GM18870 (cell line): Measurements from ENCODE around the gene GNAI2.
"Not testable (repeated sequence)": the region's sequence is repeated elsewhere in the genome, so short reads cannot be mapped to it uniquely, and the experiment has no call there.

Source experiments
- ATAC-seq: cut with Tn5 transposase; IDR thresholded peaks from one replicate; pipeline ENCODE4 v1.9.1; 2021; ENCODE audit warnings: moderate library complexity; ENCODE audit not compliant: unreplicated experiment

The GNAI2 gene

GRCh38 chr3:50275141-50275995, 39.4 kb downstream of the GNAI2 start:
- ATAC-seq = no peak

- ATAC-seq = no peak
Observed at GRCh38 chr3:50275996-50276761, 40.2 kb downstream of the GNAI2 start.

DNA sequence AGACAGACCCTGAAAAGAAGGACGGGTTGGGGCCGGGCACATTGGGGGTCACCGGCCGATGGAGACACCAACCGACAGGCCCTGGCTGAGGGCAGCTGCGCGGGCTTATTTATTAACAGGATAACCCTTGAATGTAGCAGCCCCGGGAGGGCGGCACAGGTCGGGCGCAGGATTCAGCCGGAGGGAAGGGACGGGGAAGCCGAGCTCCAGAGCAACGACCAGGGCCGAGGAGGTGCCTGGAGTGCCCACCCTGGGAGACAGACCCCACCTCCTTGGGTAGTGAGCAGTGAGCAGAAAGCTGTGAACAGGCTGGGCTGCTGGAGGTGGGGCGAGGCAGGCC, 40.7 kb downstream of the GNAI2 start:
- no peak for ATAC-seq

DNA sequence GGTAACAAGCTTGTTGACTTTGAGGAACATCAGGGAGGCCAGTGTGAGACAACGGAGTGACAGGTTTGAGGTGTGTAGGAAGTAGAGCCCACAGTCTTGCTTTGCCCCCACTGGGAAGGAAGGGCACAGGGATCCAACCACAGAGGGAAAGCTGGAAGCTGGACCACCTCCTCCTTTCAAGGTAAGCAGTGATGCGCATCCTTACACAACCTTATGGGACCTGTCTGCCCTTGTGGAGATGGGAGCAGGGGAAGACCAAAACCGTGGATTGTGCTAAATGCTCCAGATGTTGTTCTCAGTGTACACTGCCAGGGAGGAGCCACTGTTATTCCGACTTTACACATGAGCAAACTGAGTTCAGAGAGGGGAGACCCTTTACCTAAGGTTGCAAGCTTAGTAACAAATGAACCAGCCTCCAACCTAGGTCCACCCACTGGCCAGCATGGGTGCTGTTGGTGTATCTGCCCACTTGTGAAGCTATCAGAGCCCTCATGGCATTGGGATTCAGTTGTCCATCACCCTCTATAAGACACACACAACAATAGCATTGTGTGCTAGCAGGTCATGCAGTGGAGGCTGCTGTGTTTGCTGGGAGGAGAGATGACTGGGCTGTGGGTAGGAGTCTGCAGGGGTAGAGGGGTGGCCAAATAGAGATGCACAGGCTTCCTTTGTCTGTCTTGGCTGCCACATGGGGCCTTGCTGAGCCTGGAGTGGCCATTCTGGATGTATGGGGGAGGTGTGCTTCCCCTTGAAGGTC, 42.3 kb downstream of the GNAI2 start:
- ATAC-seq = no peak

DNA sequence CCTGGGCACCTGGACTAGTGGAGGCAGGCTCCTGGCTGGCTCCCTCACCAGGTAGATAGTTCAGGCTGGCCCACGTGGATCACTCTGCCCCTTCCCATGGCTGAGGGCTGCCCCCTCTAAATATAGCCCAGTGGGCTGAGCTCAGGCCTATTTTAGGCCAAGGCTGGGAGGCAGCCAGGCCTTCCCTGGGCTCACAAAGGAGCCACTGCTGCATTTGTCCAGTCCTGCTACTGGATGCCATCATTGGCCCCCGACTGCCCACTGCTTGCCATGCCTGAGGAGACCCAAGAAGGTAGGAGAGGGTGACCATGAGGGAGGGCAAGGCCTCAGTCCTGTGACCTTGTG, 42.8 kb downstream of the GNAI2 start, which contains the start of gene LSMEM2:
LSMEM2 (plus strand) TSS at position 208 of the 345 bp plus-strand sequence; CDS start at position 235, 27 bp downstream.
- no peak for ATAC-seq

DNA sequence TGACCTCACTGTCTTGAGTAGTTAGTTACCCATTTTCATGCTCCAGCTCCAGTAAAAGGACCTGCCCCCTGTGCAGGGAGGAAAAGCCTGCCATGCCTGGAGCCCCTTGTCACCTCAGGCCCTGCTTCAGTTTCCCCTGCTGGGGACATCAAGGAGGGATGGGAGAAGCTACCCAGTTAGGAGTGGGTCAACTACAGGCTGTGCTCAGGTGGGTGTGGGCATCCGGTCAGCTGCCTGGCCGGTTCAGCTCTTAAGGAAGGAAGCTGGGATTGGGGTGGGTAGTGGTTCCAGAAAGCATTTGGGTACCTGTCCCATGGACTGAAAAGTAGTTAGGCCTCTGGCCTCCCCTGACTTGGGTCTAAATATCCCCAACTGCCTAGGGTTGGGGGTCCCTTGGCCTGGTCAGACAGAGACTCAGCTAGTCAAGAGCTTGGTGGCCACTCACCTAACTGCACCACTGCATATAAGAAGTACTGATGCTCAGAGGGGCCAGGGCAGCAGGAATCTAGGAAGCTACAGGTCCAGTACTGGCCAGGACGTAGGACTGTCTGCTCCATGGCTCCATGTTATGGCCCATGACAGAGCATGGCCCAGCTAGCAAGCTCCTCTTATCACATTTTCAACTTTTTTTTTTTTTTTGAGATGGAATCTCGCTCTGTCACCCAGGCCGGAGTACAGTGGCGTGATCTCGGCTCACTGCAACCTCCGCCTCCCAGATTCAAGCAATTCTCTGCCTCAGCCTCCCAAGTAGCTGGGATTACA, 43.4 kb downstream of the GNAI2 start:
- no peak for ATAC-seq

GRCh38 chr3:50284121-50284520, 48.1 kb downstream of the GNAI2 start:
- ATAC-seq = not testable (repeated sequence)

- no peak for ATAC-seq
Observed at GRCh38 chr3:50286322-50287227, 50.6 kb downstream of the GNAI2 start.

DNA sequence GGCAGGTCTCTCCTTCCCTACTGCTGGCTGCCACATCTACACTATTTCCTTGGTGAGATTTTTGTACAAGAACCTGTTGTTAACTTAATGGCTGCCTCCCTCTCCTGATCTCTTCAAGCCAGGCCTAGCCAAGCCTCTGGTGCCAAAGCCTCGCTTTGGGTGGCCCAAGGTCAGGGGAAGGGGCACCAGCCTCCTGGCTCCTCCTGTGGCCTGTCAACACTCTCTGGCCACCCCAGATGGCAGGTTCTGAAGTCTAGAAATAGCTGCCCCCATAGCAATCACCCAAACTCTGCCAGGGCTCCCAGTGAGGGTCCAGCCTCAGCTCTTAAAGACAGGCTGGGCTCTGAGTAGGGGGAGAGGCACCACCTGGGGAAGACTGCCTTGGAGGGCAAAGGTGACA, 51.3 kb downstream of the GNAI2 start:
- ATAC-seq = no peak

- no peak for ATAC-seq
Observed at GRCh38 chr3:50288387-50289007, 52.5 kb downstream of the GNAI2 start.

GRCh38 chr3:50289130-50289529, 53.1 kb downstream of the GNAI2 start:
- no peak for ATAC-seq

- ATAC-seq = no peak
Observed at GRCh38 chr3:50290161-50290641, 54.2 kb downstream of the GNAI2 start.

DNA sequence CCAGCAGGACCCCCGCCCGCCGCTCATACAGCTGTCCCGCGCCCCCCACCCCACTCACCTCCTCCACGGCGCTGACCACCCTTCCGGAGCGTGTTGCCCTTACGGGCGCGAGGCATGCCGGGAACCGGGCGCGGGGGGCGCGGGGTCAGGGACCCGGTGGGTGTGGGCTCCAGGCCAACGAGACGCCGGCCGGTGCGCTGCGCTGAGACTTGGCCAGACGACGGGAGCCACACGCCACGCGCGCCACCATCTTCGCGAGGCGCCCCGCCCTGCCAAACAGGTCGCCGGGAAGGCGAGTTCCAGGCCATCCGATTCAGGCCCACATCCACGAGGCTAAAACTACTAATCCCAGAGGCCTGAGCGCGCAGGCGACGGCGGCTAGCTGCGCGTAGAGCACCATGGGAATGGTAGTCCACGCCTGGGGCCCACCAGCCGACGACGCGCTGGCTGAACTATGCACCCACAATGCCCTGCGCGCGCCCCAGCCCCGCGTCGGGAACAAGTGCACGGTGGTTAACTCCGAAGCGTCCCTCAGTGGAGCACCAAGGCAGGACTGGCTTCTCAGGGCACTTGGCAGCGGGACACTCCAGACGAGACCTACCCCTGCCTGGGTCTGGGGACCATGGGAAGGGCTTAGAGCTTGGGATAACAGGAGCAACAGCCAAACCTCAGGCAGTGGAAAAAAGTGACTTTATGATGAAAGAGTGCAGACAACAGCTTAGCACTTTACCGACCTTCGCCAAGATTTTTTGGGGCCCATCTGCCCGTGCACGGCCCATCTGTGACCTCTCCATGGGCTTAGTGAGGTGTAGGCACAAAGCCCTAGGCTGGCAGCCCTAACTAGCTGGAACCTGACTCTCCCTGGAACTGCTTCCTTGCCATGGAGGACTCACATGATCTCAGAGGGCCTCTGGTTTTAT, 56.4 kb downstream of the GNAI2 start, which contains the start of gene IFRD2:
IFRD2 (minus strand) TSS at position 271 of the 920 bp plus-strand sequence; CDS start at position 116, 155 bp downstream.
- ATAC-seq = peak; percentile 93

GRCh38 chr3:50293079-50293801, 57.2 kb downstream of the GNAI2 start:
- no peak for ATAC-seq

- ATAC-seq = no peak
Observed at GRCh38 chr3:50294089-50294488, 58.1 kb downstream of the GNAI2 start.

DNA sequence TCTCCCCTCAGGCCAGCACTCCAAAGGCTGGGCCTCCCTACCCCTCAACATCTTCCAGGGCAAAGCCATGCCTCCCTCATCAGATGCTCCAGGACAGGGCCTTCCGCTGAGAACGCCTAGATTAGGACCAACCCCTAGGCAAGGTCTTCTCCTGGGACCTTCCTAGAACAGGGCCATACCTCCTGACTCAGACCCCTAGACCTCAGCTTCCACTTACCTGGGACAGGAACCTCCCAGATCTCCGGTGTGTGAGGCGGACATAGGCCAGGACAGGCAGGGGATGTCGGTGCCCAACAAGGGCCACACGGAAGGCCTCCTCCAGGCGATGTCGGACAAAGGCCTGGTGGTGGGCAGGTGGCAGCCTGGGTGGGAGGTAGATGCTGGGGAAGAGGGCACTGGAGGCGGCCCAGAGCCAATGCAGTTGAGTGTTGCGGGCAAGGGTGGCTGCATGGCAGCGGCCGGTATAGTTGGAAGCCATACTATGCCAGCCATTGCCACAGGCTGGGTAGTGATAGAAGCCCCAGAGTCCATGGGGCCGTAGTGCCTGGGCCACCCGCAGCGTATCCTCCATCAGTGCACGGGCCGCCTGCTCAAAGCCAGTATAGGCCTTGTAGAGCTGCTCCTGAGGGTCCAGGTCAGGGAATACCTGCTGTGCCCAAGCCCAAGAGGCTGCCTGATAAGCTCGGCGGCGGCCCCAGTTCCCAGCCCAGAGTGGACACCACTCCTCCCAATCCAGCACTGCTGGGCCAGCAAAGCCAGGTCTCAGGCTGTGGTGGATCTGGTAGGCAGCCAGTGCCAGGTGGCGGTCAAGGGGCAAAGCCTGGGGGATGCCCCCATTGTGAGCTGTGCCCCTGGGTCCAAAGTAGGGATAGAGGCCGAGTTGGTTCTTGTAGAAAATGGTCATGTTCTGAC, 58.7 kb downstream of the GNAI2 start:
- ATAC-seq = no peak
